ENCODE results near the gene FGFRL1.

FGFRL1 gene

DNA sequence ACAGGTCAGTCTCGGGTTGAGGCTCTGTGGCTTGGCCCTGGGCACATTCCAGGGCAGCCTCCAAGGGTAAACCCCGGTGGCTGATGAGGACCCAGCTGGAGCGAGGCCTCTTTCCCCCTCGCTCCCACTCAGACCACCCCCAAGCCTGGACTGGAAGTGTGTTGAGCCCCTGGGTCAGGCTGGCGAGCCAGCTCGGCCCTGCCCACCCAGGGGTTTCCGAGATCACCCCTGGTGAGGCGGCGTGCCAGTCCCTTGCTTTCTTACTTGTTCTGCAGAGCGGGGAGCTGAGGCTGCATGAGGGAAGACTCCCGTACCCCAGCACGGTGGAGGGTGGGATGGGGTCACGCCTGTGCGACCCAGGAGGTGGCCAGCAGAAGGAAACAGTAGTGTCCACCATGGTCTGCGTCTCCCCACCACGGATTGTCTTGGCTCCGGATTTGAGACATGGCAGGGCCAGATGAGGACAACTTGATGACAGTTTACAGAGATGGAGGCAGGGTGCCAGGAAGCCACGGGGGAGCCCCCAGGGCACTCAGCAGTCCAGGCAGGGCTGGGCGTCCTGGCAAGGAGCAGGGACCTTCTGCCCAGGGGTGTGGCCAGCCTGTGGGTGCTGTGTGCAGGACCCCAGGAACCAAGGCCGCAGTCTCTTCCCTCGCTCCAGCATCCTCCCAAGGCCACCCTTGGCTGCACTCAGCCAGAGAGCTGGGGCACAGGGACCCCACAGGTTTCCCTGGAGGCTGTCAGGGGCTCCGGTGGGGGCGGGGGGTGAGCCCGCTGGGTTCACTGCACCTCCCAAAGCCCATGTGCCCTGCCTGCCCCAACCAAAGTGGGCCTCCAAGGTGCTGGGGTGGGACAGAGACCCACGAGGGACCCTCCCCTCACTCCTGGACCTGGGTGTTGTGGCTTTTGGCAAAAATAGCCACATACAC, 6.6 kb upstream of the FGFRL1 start:
- no peak for DNase-seq (ENCODE audit: low spot score)

DNA sequence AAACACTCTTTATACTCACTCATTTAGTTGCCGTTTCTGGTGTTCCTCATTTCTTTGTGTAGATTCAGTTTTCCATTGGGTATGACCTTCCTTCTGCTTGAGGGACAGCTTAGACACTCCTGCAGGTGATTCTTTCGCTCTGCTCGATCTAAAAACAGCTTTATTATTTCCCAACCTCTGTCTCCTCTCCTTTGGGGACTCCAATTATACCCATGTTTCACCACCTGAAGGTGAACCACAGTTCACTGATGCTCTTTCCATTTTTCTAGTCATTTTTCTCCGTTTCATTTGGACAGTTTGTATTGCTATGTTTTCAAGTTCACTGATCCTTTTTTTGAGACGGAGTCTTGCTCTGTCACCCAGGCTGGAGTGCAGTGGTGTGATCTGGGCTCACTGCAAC, 4.6 kb upstream of the FGFRL1 start:
- no peak for DNase-seq (ENCODE audit: low spot score)

DNA sequence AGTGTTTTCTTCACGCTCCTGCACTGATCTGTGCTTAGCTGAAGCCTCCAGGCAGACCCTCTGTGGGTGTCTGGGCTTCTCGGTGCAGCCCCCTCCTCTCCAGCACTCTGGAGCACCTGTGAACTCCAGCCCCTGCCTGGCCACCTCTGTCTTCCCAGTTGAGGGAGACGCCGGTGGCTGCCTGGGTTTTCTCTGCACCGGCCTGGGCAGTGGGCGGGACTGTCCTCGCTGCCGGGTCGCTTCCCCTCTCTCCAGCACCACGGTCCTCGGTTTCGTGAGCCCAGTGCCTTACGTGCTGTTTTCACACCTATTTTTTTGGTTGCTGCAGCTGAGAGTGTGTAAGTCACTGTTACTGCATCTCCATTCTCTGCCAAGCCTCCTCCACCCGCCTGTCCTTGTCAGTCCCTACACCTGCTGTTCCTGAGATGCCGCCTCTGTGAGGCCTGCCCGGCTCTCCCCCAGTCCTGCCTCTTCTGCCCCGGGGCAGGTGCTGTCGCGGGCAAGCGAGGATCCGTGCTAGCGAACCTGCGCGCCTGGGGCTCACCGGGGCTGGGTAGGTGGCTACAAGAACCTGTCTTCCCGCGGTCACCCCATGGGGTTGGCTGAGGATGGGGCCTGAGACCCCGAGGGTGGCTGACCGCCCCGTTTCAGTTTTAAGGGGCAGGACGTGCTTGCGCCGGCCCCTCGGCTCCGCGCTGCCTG, 2.4 kb upstream of the FGFRL1 start:
- no peak for DNase-seq (ENCODE audit: low spot score)

DNA sequence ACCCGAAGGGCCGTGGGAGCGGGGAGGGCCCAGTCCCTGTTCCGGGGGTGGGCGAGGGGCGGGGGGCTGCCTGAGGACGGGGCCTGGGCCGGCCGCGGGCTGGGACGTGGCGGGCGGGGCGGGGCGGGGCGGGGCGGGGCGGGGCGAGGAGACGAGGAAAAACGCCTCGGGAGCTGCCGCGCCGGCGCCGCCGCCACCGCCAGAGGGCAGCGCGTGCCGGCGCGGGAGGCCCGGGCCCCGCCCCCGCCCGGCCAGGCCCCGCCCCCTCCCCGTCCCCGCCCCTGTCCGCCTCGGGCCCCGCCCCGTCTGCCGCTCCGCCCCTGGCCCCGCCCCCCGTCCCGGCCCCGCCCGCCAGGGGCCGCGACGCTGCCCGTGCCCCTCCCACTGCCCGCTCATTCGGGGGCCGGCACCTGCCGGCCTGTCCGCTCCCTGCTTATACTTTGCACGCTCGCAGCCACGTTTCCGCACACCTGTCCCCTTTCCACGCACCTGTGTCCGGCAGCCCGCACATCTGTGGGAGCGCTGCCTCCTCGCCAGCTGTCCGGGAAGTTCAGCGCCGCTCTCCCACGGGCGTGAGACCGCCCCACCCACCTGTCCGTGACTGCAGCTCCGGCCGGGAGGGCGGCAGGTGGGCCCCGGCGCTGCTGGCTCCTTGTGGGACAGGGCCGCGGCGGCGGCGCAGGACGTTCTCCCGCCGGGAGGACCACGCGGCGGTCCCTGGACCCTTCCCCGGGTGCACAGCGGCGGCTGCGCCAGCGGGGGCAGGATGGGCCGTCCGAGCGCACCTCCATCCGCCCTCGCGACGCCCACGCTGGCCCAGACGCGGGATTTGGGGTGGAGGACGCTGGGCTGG, 1.7 kb upstream of the FGFRL1 start:
- DNase-seq (ENCODE audit: low spot score) = no peak

DNA sequence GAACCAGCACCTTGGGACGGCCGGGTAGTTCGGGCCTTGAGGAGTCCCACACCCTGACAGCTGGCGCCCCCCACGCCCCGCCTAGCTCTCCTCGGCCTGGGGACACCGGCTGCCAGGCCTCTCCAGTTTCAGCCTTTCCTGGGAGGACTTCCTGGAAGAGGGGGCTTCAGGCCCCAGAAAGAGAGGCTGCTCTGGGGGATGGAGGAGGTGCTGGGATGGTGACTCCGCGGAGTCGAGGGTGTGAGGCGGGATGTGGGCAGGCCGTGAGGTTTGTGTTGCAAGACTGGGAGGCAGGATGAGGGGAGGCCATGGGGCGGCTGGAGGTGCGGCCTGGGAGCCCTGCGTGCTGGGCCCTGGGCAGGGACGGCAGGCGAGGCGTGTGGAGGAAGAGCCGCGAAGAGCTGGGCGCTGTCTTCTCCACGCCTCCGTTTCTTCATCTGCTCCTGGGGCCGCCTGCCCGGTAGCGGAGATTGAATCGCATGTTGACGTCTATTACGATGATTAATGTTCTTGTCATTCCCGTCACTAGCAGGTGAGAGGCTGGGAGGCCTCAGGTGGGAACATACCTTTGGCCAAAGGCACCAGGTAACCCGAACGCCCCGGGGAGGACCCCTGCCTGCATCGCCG, 918 bp upstream of the FGFRL1 start:
- no peak for DNase-seq (ENCODE audit: low spot score)

DNA sequence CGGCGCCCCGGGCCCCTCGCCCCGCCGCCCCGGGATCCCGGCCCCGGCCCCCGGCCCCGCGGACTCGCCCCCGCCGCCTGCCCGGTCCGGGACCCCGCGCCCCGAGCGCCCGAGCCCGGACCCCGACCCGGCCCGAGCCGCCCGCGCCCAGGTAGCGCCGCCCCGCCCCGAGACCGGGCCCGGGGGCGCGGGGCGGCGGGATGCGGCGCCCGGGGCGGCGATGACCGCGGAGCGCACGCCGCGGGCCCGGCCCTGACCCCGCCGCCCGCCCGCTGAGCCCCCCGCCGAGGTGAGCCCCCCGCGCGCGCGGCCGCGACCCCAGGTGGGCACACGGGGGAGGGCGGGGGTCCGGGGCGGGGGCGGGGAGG, 224 bp downstream of the FGFRL1 start:
- no peak for DNase-seq (ENCODE audit: low spot score)

DNA sequence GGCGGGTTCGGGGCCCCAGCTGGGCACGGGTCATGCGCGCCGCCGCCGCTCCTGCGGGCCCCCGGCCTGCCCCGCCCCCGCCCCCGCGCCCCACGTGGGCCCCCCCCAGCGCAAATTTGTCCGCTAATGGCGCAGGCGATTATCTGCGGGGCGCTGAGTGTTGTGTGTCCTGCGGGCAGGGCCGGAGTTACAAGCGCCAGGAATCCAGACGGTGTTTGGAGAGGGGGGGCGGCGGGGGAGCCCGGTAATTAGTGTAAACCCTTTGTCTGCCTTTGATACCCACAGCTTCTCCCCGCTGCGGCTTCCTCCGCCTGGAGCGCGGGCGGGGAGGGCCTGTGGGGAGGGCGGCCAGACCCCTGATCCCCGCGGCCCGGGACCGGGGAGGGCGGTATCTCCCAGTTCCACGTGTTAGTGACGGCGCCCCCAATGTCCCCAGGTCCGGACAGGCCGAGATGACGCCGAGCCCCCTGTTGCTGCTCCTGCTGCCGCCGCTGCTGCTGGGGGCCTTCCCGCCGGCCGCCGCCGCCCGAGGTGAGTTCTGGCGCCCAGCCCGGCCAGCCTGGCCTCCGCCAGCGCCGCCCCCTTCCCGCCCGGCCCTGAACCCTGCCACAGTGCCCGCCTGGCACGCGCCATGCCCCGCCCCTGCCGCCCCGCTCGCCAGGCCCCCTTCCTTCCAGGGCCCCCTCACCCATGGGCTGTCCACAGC, 761 bp downstream of the FGFRL1 start:
- no peak for DNase-seq (ENCODE audit: low spot score)

DNA sequence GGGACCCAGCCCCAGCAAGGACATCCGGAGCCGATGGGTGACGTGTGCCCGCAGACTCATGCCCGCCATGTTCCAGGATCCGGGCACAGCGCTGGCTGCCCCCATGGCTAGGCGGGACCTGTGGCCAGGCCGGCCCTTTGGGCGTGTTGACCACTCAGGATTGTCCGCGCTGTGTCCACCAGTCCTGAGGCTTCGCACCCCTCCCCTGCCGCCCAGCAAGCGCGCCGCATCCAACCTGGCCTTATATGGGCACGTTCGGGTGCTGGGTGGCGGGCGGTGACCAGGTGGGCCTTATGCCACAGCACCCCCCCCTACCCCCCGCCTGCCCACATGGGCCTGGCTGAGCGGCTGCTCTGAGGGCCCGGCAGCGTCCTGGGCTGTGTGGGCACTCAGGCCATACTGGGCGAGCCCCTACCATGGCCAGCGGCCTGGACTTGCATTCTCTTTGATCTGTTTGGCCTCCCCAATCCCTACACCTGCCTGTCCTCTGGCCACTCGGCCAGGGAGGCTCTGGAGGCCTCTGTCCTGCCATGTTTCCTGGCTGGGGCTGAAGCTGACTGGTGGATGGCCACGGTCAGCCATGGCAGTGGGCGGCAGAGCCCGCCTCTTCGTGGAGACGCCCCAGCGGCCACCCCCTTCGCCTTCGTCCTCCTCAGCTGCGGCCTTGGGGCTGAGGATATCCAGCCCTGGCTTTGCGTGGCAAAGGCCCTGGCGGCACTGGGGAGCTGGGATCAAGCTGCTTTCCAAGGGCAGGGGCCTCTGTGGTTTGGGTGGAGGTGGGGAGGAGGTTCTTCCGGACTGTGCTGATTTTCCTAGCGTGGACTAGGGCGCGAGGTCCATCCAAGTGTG, 2.0 kb downstream of the FGFRL1 start:
- no peak for DNase-seq (ENCODE audit: low spot score)

DNA sequence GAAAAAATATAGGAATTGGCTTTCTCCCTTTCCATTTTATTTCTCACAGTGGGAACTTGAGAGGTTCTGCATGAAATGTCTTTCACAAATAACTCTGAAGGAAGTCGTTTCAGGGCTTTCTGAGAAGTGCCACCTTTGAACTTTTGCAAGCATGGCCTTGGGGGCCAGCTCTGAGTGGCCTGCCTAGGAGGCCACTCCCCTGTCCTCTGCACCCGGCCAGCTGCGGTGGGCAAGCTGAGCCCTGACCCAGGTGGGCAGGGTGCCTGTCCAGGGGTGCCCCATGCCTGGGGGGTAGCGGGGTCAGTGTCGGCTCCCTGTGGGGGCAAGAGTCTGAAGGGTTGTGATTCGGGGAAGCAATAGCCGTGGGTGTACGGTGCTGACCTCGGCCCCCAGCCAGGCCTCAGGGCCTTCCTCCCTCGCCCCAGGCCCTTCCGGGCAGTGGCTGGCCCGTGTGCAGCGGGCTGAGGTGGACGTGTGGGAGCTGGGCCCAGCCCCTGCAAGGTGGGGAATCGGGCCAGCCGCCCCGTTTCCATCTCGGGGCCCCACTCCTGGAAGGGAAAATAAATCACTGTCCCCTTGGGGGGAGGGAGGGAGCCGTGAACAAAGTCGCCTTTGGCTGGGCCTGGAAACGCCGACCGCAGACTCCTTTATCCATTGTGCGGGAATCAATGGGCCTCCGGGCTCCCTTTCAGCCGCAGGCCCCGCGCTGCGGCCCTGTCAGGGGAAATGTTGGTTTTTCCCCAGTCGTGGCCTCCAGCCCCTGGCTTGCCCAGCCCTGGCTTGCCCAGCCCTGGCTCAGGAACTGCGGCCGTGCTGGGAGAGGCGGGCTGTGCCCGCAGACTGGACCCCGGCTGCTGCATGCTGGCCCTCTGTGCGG, 3.1 kb downstream of the FGFRL1 start:
- no peak for DNase-seq (ENCODE audit: low spot score)

DNA sequence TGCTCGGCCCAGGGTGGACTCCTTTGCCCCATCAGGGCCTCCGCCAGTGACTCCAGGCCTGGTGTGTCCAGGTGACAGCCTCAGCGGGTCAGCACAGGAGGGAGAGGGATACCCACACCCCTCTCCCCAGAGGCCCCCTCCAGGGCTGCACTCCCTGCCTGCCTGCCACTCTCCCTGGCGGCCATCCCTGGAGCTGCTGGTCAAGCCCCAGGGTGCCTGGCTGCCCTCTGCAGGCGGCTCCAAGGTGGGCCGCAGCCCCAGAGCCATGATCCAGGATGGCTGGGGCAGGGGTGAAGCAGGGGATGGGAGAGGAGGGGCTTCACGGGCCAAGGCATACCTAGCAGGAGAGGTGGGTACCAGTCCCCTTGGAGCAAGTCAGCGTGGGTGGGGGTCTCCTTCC, 3.8 kb downstream of the FGFRL1 start:
- no peak for DNase-seq (ENCODE audit: low spot score)

DNA sequence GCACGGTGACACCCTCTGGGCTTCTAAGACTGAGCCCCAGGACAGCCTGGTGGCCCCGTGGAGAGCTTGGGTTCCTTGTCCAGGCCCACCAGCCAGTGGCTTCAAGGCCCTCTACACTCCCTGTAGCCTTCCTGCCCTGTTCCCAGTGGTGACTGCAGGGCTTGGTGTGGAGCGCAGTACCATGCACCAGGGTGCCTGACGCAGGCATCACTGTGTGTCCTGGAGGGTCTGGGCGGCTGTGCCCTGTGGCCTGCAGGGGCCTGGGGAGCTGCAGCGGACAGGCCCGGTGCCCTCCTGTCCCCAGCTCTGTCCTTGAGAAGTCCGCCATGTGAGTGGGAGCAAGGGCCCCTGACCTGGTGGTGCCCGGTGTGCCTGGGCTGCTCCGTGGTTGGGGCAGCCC, 4.3 kb downstream of the FGFRL1 start:
- no peak for DNase-seq (ENCODE audit: low spot score)

DNA sequence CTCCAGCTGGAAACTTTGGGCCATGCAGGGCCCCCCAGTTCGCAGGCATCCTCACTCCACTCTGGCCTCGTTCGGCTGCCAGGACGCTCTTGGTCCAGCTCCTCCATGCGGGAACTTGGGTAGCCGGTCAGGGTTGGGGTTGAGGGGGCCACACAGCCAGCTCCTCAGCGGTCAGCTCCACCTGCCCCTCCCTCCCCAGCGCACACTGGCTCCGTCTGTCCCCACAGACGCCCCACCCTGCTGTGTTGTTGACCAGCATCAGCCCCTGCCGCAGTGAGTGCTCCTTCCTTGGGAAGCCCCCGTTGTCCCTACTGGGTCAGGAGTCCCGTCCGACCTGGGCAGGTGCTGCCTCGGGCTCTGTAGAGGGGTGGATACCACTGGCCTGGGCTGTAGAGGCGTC, 5.8 kb downstream of the FGFRL1 start:
- no peak for DNase-seq (ENCODE audit: low spot score)

DNA sequence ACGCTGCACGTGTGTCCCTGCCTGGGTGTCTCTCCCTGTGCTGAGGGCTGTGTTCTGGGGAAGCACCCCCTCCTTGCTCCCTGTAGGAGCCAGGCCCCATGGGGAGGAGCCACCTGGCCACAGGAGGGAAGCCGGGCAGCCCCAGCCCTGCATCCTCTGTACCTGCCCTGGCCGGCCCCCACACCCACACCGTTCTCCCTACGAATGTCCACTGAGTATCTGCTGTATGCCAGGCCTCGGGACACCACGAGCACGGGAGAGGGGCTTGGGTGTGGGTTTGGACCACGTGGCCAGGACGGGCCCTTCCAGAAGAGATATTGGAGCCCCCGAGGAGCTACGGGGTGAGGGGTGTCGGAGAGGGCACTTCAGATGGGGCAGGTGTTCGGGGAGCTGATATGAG, 6.3 kb downstream of the FGFRL1 start:
- DNase-seq (ENCODE audit: low spot score) = no peak

DNA sequence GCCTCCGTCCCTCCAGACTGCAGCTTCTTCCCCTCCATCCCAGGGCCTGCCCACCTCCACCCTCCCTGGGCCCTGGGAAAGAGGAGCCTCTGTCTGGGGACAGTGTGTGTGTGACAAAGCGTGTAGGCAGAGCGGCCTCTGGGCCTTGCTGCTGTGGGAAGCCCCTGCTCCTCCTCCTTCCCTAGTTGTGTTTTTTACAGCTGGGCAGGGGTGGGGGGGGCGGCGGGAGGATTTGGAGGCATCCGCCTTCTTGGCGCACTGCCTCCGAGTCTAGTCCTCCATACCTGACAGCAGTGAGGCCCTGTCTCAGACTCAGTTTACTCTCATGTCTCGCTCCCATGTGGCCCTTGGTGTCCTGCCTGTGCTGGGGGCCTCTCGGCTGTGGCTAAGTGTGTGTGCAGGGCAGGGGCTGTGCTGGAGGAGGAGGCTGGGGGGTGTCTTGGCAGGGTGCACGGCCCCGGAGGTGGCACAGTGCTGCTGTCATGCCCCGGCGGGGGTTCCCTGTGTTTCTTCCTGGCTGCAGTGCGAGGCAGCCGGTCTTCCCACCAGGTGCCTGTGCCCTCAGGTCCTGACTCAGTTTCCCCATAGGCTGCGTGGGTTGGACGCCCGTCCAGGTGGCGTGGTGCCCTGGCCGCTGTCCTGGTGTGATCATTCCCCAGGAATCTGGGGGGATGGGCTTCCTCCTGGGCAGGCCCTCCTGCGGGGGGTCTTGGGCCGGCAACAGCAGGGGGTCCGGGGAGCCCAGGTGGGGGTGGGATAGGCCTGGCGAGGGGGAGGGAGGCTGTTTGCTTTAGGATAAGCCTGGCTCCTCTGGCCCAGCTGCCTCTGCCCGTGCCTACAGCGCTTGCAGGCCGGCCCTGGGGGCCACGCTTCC, 7.0 kb downstream of the FGFRL1 start:
- DNase-seq (ENCODE audit: low spot score) = no peak

DNA sequence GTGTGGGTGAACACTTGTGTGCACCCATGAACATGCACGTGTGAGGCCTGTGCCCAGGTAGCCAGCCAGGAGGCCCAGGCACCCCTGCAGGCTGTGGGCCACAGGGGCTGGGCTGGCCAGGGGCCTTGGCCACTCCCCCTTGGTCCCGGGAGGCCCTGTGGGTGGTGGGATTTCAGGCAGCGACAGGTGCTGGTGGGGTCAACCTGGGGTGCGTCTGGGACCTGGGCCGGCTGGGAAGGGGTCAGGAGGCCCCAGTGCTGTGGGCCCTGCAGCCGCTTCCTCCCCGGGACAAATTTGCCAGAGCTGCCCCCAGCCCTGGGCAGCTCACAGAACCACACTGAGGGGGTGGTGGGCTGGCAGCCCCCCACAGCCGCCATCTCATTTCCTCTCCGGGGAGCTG, 7.9 kb downstream of the FGFRL1 start:
- DNase-seq (ENCODE audit: low spot score) = no peak

DNA sequence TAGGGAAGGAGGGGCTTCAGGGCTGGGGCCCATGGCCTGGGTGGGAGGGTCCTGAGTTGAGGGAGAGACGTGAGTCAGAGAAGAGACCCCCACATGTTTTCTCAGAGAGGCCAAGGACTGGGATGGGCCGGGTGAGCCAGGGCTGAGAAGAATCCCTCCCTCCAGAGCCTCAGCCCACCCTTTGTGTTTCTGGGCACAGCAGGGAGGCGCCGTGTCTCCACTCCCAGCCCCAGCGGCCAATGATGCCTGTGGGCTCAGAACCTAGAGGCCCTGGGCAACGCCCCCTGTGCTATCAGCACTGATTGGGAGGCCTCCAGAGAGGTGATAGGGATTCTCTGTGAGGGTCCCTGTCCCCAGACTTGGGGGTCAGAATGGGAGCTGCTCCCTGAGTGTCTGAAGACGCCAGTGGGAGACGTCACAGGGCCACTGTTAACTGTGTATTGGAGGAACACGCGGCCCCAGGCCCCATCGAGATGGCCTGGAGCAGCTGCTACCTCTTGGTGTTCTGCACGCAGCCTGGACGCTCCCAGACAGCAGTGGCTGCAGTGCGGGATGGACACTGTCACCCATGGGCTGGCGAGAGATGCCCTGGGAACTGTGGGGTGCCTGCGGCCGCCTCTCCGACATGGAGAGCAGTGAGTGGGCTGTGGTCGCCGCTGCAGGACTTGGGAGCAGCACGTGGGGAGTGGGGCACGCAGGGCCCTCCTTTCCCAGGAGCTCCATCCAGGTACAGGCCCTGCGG, 8.5 kb downstream of the FGFRL1 start:
- no peak for DNase-seq (ENCODE audit: low spot score)

DNA sequence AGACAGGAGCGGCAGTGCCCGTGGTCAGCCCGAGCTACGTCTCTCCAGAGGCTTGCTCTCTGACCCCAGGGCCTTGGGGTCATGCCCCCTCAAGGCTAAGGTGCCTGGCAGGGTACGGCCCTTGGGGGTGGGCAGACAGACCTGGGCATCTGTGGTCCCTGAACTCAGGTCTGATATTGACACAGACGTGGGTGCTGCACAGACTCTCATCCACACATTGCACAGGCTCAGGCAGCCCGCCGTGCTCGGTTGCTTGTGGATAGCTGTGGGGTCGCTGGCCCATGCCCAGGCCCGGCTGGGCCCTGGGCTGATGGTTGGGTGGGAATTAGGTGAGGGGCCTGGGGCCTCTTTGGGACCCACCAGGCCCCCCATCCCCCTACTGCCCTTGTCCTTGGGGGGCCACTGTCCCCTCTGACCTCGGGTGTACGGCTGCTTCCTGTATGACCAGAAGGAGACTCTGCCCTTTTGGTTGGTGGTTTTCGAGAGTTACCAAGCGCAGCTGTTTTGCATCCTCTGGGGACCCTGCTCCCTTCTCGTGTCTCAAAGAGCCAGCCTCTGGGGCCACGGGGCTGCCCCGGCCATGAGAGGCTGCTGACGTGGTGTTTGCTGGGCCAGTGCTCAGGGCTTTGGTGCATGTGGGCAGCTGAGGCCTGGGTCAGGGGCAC, 10.1 kb downstream of the FGFRL1 start:
- no peak for DNase-seq (ENCODE audit: low spot score)
